T47D (cell line): ENCODE results near the gene P2RX3.
A peak's percentile ranks its signal among the peaks of the same experiment; 100 is the strongest.

Experiments used
- DNase-seq, 2 experiments: peaks; one replicate each; pipeline versions ENCODE4 v3.0.0 to v3.0.0-alpha.2; 2011 to 2012; ENCODE audit warnings: low read depth in 1 of 2, low spot score in 1 of 2
- JUND ChIP-seq: IDR thresholded peaks from 2 replicates; pipeline ENCODE4 v1.6.1; 2012; ENCODE audit warnings: low read depth
- in situ Hi-C: cut with HindIII; loops from 2 replicates; pipeline ENCODE4 v1.10.0; 2016; ENCODE audit warnings: low sequenced_read_pairs, low pct_unique_long_range_greater_than_20kb

P2RX3 gene

DNA sequence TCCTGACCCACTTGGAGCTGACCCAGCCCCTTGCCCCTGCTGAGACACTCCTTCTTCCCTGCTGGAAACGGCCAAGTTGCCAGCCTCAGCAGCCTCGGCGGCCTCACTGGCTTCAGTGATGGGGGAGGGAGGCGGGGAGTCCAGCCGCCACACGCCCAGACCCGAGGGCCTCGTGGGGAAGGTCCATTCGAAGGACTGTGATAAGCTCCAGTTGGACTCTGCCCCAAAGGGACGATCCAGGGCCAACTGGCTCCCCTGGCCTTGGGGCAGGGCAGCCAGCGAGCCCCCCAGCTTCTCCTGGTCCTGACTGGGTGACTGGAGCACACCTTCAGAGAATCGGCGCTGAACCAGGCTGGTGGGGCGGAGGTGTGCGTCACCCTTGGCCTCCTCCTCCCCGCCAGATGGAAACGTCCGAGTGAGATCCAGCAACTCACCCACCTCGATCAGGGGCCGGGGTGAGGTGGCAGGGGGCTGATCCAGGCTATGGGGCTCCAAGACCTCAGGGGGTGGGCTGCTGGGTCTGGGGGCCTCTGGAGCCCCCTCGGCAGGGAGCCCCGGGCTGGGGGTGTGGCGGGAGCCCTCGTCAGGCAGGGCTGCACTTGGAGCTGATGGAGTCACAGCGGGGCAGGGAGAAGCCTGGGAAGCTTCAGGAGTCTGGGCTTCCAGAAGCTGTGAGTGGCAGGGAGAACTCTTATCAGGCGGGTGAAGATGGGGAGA is 24.9 kb upstream of the P2RX3 start:
- TF ChIP-seq JUND: no peak
- in situ Hi-C loops: no loop called here

GRCh38 chr11:57313788-57314135 is 24.4 kb upstream of the P2RX3 start:
- DNase-seq: no peak
- TF ChIP-seq JUND: no peak
- in situ Hi-C loops: no loop called here

More for the DNA sequence above, 24.9 kb upstream of the P2RX3 start:
- no peak for DNase-seq

GRCh38 chr11:57314221-57314973 is 23.8 kb upstream of the P2RX3 start:
- DNase-seq: no peak
- in situ Hi-C loops: no loop called here
- TF ChIP-seq JUND: no peak

GRCh38 chr11:57315491-57315890 is 22.7 kb upstream of the P2RX3 start:
- no peak for DNase-seq
- in situ Hi-C loops: no loop called here
- no peak for TF ChIP-seq JUND

DNA sequence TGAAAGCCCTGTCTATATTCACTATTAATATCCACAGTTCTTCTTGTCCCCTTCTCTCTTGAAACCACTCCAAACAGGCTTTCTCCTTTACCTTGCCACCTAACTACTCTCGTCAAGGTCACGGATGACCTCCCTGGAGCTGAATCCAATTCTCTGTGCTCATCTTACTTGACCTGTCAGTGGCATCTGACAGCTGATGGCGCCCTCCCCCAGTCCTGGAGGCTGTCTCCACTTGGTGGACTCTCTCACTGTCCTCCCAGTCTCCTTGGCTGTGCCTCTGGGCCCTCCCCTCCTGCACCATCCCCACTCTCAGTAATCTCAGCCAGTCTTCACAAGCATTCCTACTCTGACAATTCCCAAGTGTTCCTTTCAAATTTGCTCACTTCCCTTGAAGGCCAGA is 22.1 kb upstream of the P2RX3 start:
- no peak for DNase-seq
- in situ Hi-C loops: no loop called here
- TF ChIP-seq JUND: no peak

DNA sequence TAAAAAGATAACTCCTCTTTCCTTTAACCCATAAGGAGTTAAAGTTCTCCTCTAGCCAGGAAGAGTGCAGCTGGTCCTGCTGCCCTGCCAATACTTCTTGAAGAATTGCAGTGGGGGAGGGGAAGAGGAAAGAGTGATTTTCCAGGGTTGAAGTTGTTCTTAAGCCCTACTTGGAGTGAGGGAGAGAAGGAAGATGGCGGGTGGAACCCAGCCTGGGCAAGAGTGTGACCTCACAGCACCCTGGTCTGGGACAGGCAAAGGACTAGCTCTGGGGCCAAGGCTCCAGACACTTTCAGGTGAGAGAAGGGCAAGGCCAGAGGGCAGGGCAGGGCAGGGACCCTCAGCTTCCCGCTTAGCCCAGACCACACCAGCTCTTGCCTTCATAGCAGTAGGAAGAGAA is 20.0 kb upstream of the P2RX3 start:
- in situ Hi-C loops: no loop called here
- TF ChIP-seq JUND: no peak
- DNase-seq: peak in 1 of 2 experiments; percentile 51

DNA sequence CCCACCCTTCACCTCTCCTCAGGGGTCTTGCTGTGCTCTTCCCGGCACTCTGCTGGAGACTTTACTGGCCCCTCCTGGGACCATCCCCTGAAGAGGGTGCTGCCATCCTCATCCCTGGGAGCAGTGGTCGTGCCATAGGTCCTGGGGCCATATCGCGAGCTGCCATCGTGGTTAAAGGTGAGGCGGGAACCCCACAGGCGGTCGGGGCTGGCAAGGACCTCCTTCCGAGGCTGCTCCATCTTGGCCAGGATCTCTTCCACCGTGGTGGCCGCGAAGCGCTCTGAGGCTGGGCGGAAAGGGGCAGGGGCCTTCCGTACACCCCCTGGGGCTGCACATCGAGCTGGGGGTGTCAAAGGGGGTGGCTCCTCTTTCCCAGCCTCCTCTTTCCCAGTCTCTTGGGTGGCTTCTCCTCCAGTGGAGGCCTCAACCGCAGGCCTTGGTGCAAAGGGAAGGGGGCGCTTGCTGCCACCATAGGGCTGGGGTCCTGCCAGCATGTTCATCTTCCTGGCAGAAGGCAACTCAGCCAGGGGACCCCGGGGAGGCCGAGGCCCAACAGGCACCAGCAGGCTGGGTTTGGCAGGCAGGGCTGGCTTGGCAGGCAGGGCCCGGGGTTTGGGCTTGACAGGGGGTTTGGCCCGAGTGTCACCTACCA is 18.0 kb upstream of the P2RX3 start:
- DNase-seq: no peak
- in situ Hi-C loops: no loop called here
- TF ChIP-seq JUND: no peak

DNA sequence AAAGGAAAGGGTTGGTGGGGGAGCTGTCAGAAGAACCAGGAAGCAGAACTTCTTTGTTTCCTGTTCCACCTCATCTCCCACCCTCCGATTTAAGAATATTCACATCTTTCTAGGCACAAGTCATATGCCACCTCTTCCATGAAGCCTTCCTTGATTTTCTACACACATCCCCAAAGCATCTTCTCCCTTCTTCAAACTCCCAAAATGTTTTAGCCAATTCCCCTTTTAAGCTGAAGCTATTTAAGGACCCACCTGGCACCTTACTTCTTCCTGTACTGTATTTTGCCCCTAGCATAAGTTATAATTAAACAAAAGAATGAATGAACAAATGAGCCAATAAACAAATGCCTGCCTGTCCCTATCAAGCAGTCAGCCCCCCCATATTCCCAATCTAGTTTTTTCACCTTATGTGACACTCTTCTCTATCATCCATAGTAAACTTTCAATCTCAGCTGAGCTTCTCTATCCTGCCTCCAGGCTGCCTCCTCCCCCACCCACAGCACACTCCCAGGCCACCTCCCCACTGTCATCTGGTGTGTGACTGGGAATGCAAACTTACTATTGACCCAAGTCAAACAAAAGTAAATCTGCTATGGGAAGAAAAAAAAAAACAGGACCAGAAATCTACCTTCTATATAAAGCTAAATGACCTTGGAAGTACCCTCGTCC is 17.3 kb upstream of the P2RX3 start:
- in situ Hi-C loops: no loop called here
- peak; percentile 38 to 74 for DNase-seq
- TF ChIP-seq JUND: no peak

GRCh38 chr11:57321388-57322255 is 16.5 kb upstream of the P2RX3 start:
- DNase-seq: peak; percentile 67 to 81
- TF ChIP-seq JUND: no peak
- in situ Hi-C loops: no loop called here

DNA sequence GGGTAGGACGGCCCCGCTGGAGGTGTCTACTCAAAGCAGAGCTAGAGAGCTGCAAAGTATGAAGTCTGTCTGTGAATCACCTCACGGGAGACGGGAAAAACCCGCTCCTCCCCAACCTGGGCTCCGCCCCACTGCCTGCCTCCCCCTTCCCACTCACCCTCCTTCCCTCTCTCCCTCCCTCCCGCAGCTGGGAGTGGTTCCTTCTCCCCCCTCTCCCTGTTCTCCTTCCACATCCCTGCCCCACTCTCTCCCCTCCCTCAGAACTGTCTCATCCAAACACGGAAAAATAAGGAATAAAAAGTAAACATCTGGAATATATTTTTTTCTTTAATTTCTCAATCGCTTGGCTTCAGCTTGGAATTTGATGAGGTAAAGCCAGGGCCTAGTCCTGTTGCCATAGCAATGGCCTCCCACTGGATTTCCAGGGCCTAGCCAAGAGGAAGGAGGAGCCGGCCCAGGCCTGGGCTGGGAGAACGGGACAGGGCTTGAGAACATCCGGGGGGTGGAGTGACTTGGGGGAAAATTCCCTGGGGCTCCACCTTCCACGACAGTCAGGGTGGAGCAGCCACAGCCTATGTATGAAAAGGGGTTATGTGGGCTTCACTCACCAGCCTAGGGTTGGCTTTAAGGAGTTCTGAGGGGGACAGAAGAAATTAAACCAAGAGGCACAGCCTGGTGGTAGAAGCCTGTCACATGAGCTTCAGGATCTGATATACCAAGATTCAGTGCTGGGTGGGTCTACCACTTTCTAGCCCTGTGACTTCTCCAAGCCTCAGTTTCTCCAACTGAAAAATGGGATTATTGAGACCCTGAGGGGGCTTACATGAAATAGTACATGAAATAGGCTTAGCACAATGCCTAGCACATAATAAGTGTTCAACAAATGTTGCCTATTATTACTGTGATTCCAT is 15.6 kb upstream of the P2RX3 start:
- peak; percentile 98 for DNase-seq
- TF ChIP-seq JUND: no peak
- in situ Hi-C loops: no loop called here
